ENCODE measurements around the gene COBL.

DNA sequence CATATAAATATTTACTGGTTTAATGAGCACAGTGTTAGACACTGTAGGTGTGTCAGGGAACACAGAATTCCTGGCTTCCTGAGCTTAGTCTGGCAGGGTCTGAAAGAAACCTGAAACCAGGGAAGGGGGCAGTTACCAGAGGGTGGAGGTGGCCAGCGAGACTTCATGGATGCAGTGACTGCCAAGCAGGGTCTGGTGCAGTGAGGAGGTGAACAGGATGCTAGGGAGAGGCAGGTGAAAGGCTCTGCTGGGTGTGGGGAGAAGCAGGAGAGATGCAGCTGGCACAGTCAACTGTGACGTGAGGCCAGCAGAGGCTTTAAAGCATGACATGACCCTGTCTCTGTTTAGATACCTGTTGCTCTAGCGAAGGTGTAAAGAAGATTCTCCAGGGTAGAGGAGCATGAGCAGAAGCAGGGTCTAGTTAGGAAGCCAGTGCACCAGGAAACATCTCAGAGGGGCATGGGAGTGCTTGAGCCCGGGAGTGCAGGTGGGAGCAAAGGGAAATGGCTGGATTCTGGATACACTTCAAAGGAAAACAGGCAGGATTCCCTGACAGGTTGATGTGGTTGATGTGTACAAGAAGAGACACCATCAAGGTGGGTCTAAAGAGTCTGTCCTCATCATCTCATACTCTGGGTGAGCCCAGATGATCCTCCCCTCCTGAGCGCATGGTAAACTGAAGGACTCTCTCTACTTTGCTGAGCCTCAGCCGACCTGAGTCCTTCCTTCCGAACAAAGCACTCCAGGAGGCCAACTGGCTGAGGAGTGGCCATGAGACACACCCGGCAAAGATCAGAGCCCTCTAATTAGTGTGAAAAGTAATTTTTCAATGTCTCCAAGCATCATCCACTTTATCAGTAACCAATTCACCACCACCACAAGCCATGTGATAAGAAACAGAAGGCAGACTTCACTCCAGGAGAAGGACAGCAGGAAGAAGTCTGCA lies 186.8 kb downstream of the COBL start:
- TF ChIP-seq, protein P1, sequence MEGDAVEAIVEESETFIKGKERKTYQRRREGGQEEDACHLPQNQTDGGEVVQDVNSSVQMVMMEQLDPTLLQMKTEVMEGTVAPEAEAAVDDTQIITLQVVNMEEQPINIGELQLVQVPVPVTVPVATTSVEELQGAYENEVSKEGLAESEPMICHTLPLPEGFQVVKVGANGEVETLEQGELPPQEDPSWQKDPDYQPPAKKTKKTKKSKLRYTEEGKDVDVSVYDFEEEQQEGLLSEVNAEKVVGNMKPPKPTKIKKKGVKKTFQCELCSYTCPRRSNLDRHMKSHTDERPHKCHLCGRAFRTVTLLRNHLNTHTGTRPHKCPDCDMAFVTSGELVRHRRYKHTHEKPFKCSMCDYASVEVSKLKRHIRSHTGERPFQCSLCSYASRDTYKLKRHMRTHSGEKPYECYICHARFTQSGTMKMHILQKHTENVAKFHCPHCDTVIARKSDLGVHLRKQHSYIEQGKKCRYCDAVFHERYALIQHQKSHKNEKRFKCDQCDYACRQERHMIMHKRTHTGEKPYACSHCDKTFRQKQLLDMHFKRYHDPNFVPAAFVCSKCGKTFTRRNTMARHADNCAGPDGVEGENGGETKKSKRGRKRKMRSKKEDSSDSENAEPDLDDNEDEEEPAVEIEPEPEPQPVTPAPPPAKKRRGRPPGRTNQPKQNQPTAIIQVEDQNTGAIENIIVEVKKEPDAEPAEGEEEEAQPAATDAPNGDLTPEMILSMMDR (IDR thresholded peaks at IDR 0.05) = no peak
- no peak for TF ChIP-seq POLR2A (IDR thresholded peaks at IDR 0.05)
